HG03565 (cell line): ENCODE measurements around the gene AMMECR1.

Experiments used
- ATAC-seq: cut with Tn5 transposase; IDR thresholded peaks from one replicate; pipeline ENCODE4 v1.9.1; 2021; ENCODE audit warnings: mild to moderate bottlenecking, moderate library complexity; ENCODE audit not compliant: unreplicated experiment

AMMECR1 gene

DNA sequence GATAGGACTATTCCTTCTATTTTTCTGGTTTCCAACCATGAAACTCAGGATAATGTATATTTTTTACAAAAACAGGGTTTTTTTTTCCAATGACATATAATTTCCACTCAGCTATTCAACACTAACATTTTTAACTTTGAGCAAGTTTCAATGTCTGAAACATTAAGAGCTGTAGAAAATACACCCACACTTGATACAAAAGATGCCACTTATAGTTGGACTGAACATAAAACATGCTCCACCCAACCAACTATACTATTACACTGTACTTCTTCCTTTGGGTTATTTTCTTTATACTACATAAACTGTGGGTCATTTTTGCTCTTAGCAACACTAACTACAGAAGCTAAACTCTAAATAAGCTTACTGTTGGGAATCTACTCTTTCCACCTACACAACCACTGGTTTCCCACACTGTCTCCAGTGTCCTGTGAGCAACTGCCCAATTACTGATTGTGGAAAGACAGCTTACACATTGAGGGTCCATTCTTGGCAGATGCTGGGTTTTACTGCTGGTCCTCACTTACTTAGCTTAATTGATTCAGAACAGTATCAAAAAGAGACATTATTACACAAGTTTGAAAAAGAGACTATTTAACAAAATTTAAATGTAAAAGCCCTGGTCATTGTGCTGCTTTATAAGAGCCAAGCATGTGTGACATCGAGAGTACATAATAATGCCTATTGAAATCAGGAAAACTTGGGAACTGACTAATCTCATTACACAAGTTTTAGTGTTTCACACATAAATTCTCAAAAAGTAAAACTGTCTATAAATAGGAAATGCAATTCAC is 6.3 kb downstream of the AMMECR1 start:
- no peak for ATAC-seq

DNA sequence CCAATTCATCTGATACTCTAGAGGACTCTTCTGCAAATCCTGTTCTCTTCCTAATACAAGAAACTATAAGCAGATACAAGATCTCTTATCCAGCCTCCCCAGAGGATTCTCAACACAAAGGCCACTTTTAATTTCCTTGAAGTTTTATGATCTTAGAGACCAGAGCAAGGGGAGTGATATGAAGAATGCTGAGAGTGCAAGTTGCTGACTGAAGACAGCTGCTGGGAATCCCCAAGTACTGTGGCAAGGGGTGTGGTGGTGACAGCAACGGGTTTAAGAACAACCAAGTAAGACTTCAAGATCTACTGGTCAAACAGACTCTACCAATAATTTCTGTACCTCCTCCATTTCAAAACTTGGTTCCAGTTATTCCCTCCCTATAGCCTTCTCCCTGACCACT is 7.0 kb downstream of the AMMECR1 start:
- ATAC-seq = peak; percentile 67

DNA sequence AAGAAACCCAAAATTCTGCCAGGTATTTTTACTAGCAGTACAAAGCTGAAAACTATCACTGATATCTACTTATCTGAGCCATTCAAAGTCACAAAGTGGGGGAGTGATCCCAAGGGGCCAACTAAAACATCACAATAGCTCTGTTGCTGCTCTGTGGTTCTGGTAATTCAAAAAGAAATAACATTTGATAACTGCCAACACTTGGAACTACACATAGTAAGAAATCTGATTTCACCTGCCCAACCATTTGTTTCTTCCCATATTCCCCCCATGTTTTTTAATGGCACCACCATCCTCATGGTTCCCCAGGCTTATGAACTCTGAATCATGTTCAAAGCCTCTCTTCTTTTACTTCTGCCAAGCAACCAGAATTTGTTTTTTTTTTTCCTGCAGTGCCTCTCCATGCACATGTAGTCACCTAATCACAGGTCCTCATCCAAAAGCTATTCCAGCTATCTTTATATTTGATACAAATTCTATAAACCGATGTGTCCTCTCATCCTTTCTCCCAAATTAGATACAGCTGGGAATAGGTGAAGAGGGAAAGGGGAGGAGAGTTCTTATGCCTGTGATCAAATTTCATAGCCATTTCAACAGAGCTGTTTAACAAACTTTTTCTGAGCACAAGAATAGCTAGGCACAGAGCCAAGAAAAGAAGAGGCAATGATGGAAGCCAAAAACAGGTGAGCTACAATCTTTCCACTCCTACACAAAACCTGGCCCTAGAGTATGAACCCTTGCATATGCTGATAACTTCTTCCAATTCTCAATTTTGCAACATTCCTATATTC is 7.7 kb downstream of the AMMECR1 start:
- peak; percentile 5 for ATAC-seq

DNA sequence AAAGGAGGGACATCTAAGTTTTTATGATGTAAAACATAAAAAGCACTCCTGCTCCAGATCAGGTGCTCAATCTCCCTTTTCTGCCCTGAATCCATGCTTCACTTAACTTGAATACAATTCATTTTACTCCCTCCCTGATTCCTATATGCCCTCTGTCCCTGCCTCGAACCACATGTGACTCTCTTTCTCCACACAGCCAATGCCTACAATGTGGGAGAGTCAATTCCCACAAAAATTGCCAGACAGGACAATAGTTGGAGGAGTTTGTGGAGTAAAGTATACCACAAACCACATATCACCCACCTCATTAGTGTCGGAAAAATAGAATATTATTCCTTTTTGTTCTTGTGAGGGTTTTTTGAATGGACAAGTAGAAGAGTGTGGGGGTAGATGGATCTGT is 9.7 kb downstream of the AMMECR1 start:
- ATAC-seq = no peak

DNA sequence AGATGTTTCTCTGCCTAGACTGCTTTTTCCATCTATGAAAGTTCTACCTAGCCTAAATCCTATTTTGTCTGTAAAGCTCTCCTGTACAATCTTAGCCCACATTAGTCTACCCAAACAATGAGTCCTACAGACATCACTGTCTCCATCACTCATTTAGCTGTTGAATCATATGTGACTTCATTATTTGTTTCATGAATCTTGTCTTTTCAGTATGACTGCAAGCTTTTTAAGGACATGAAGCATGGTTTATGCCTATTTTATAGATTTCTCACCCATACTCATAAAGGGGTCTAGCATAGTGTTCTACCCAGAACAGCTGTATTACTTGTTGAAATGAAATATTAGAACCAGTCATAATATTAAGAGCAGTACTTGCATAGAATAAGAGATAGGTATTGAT is 13.0 kb downstream of the AMMECR1 start:
- no peak for ATAC-seq

DNA sequence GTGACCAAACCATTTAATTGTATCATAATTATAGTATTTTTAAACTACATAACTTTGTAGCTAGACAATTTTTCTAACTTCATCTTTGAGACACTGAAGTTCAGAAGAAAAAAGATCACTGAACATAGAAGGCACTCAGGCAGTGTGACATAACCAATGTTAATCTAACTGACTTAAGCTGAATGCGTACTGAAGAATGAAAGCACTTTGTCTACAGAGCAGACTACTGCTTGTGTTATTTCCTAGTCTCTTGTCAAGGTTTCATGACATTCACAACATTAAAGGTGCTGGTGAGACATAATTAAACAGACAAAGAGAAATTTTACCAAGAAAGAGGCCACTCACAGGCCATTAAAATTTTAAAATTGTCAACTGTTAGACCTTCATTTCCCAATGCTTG is 13.5 kb downstream of the AMMECR1 start:
- ATAC-seq = no peak

DNA sequence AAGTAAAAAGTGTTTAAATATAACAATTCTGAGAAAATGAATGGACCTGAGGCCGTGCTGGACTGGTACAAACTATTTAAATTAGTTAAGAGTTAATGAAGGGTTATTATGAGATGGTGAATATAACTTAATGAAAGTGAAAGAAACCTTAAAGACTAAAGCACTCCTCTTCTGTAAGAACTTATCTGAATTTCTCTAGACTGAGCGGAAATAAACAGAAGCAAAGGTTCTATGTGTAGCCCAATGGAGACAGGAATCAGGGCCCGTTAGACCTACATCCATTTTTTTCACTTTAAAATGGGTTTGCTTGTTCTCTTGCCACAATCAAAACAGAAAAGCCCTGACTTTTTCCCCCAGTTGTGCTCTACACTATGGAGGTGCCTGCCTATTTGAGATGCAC is 14.9 kb downstream of the AMMECR1 start:
- no peak for ATAC-seq

DNA sequence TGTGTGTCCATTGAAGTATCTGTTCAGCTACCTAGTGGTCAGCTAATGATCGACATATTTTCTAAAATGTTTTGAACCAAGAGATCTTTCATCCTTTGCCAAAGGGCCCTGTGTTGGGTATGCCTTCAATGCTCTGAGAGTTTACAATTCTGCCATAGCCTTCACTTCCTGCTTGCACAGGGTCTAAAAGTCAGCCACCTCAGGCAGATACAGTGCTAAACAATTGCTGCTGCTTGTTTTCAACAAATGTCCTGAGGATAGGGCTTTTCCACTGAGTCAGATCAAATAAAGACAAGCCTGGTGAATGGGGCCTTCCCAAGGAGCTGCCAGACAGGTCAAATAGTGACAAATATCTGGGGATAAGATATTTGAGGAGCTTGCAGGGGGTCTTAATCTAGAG is 16.7 kb downstream of the AMMECR1 start:
- ATAC-seq = no peak

DNA sequence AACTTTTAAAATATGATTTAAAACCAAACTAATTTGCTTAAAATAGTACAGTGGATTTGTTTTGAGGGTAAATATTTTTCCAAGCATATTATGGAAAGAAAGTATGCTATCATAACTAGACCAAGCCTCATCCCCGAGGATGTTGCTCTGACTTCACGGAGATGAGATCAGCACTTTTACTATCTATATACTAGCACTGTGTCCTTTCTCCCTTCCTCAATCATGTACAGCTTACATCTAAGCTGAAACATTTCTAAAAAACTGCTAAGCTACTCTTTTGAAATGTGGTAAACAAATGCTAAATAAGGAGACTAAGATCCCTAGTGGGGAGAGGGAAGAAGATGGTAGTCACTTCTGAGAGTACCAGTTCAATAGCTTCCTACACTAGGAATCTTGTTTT is 23.8 kb downstream of the AMMECR1 start:
- no peak for ATAC-seq

DNA sequence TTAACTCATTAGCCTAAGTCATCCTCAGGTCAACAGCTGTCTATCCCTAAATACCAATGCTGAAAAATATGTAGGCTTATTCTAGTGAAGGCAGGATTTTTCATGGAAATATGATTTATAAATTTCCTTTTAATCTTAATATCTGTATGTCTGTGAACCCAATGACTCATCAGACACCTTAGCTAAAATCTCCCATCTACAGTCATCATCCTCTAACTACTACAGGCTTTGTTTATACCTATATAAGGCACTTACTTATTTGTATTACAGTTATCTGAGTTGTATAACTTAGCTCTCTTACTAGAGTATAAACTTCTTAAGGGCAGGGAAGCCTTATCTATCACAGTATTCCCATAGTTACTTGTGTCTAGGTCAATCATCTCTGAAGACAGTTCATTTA is 24.2 kb downstream of the AMMECR1 start:
- no peak for ATAC-seq

DNA sequence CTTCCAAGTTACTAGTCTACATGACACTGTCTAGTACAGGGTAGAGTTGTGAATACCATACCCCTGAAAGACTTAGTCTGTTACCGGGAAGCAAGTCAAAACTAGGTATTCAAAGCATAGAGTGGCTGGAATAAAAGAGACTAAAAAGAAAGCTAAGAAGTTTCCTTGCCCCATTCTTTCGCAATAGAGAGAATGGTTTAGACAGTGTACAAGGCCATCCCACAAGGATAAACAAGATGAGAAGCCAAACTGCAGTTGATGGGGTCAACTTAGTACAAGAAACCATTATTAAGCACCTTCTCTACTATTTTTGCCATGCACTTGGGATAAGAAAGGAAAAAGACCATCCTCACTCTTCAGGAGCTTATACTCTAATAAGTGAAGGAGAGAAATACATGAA is 30.3 kb downstream of the AMMECR1 start:
- ATAC-seq = no peak

DNA sequence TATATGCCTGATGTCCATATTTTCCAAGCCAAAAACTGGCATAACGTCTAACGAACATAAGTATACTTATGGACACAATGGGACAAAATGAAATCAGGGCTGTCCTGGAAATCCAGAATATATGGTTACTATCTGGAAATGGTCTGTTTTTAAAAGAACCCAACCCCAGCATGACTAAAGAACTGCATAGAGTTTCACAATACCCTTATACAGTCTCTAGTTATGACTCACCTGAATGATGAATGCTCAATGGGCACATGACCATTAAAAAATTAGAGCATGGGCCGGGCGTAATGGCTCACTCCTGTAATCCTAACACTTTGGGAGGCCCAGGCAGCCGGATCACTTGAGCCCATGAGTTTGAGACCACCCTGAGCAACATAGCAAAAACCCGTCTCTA is 31.8 kb downstream of the AMMECR1 start:
- ATAC-seq = no peak

DNA sequence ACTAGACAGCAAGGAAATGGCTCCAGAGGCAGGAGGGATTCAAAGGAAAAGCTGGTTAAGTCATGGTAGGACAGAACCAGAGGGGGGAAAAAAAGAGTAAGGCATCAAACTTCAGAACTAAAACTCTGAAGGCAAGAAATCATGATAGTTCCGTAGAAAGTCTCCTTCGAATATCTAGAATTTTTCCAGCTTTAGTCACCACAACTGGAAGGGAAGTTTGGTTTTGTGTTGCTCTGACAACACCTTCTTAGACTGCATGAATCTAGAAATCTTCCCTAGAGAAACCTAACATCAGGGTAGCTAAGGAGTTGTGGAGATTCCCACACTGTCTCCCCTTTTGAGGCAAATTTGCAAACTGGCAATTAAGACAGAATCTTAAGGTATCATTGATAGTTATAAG is 33.7 kb downstream of the AMMECR1 start:
- no peak for ATAC-seq

DNA sequence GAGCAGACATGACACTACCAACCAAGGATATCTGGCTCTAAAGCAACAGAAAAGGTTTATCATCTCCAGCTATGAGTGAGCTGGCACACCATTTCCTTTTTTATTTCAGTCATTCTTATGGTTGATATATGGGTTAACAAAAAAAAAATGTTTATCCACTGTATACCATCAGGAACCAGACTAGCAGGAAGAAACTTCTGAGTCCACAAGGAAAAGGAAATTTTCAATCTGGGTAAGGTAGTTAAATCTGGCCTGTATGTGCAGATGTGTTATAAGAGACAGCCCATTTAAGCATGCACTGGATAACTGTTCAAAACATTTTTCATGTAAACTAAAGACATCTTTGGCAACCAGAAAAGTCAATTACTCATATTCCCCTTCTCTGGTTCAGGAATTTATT is 35.0 kb downstream of the AMMECR1 start:
- ATAC-seq = no peak

DNA sequence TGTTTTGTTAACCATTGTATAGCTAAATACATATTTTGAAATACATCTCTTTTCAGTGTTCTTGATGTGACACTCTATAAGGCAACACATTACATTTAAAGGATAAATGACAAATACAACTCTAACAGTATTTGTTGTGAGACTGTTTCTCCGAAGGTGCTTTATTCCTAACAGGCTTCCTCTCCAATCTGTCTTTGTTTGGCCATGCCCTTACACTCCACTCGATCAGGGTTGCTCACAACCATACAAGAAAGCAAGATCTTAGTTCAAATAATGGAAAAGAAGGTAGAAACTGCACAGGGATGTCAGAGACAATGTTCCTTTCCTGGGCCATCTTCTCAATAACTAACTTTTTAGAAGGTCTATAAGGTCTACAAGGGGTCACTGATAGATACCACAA is 36.5 kb downstream of the AMMECR1 start:
- ATAC-seq = no peak

DNA sequence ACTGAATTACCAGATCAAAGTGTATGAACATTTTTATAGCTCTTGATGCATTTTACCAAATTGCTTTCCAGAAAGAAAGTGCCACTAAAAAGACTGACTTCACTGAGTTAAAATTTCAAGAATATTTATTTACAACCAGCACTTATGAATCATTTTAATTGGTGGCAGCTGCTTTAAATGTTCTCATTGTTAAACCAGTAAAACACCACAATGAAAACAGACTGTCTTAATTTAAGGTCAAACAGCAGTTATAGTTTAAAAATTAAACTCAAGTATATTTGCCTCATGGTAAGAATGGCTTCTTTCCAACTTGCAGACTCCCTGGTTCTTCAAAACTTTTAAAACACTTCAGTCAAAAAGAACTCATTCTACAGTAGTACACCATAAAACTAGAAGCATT is 36.9 kb downstream of the AMMECR1 start:
- no peak for ATAC-seq

DNA sequence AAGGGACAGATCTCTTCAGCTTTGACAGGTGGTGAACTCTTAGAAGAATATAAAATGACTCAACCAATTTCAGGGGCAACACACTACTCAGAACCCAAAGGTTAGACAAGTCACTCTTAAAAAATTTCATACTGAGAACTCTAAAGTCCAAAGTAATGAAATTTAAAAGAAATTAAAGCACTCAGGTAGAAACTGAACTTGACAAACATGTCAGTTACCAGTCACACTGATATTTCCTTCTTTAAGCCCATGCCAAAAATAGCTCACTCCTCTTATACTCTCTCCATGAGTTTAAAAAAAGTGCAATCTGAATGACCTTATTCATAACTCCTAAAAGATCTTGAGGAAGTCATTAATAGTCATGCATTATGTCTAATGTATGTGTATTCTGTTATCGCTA is 40.3 kb downstream of the AMMECR1 start:
- no peak for ATAC-seq

DNA sequence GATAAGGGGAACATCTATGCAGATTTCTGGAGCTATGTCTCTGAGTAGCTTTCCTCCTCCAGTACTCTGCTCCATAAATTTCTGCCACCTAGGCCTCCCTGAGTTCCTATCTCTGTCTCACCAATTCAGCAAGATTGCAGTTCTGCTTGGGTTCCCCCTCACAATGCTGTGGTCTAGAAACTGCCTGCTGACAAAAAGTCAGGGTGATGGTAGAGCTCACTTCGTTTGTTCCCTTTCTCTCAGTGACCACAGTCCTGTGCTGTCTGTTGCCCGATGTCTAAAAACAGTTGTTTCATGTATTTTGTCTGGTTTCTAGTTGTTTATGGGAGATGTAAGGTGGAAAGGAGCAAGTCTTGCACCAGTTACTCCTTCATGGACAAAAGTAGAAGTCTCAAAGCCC is 41.1 kb downstream of the AMMECR1 start:
- peak; percentile 95 for ATAC-seq

DNA sequence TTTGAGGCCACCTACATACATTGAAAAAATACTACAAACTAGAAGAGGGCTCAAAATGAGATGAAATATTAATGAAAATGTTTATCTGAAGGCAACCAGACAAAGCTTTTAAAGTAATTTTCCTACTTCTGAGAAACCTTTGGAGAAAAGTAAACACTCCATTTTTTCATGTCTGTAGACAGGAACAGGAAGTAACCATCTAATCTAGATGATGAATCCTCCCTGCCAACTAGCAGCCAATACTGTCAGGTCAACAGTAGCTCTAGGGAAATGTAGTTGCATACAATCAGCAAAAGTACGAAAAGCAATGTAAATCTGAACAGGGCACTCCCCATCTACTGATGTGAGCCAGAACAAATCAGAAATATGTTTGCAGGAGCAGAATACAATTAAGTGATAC is 49.0 kb downstream of the AMMECR1 start:
- no peak for ATAC-seq

DNA sequence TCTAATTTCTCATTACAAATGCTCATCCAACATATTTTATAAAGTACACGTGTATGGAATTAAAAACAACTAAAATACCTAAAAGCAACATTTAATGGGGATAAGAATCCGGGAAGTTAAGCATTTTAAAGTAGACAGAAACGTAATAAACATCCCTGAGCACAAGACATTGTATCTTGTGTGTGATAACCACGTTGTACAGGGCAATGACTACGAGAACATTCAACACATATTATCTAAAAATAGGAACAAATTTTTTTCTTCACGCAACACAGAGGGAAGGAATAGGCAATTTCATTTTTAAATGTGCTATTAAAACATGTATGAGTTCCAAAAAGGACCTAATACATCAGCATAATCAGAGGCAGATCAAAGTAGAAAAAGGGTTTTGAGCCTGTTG is 49.5 kb downstream of the AMMECR1 start:
- no peak for ATAC-seq

DNA sequence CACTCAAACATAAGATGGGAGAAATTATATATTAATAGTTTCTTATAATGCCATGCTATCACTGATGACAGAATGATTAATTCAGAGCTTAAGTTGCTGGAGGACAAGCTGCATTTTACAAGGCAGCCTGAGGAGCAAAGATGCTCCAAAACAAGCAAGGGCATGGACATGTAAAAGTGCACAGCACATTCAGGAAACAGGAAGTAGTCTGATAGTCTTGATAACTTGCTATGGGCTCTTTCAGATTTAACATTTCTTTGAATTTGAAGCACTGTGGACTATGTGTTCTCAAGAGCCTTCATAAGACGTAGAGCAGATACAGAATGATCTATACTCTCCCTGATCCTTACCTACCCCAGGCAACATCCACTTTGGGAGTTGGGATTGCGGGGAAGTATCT is 50.0 kb downstream of the AMMECR1 start:
- ATAC-seq = no peak

DNA sequence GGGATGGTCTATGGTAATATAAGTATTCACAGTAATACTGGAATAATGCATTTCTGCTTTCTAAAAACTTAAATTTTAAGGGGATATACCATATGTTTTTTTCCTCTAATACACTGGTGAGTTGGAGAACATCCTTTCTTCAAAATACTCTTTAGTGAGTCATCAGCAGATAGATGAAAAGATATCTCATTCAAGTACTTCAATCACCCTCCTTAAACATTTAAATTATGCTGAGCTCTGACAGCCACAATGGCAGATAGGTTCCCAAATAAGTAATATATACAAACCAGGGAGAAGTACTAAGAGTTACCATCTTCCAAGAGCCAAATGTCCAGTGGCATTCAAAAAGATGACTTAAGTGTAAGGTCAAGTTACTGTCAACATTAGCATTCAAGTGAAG is 52.2 kb downstream of the AMMECR1 start:
- no peak for ATAC-seq

DNA sequence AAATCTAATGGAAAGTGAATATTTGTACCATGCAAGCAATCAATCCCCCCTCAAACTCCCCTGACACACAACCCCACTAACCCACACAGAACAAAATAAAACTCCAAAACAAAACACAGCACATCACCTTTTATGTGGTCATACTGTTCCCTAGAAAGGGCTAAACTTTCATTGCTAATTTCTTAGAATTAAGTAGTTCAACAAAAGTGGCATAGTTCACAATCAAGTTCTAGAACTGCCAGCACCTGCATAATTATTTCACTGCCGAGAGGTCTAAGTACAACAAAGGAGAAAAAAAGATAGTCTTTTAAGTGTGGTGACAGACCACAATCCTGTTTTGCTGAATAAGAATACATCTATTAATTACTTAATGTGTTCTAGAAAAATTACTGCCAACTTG is 58.8 kb downstream of the AMMECR1 start:
- ATAC-seq = no peak
